CD8-positive, alpha-beta memory T cell (primary cell): ENCODE measurements around the gene TARDBP. TPM values are rescaled to one million over a fixed set of nuclear protein-coding genes. Genes with fewer than 3 reads are reported as not detected.

ENCODE experiments used
- CTCF ChIA-PET: fragments of 350-600 bp; sonication (Branson Sonifier 250); formaldehyde crosslinking; loops from one replicate; lab custom pipeline; 2021; ENCODE audit warnings: antibody characterized with exemption; lab: Charles Lee
- POLR2A ChIA-PET: fragments of 350-600 bp; sonication (Branson Sonifier 250); formaldehyde crosslinking; loops from one replicate; lab custom pipeline; 2021; ENCODE audit warnings: antibody characterized with exemption; lab: Charles Lee
- DNase-seq, 5 donors: peaks; one replicate each; pipeline versions ENCODE4 v3.0.0 to v3.0.0-alpha.2; 2020 to 2022; ENCODE audit warnings: mixed read lengths in 1 of 5
- H3K27ac ChIP-seq: one replicate; pipeline ENCODE4 v1.7.0; 2013; ENCODE audit warnings: low read depth, mild to moderate bottlenecking, low read length, moderate library complexity
- H3K27me3 ChIP-seq: 2 replicates; pipeline ENCODE4 v1.7.0; 2013; ENCODE audit warnings: low read length, mild to moderate bottlenecking; ENCODE audit not compliant: insufficient read depth, poor library complexity, severe bottlenecking
- H3K36me3 ChIP-seq: 2 replicates; pipeline ENCODE4 v1.7.0; 2013; ENCODE audit warnings: mild to moderate bottlenecking, low read length, moderate library complexity; ENCODE audit not compliant: insufficient read depth
- H3K4me1 ChIP-seq: 2 replicates; pipeline ENCODE4 v1.7.0; 2013; ENCODE audit warnings: mild to moderate bottlenecking, low read length, moderate library complexity; ENCODE audit not compliant: insufficient read depth
- H3K4me3 ChIP-seq: 2 replicates; pipeline ENCODE4 v1.7.0; 2013; ENCODE audit warnings: mild to moderate bottlenecking, low read length
- H3K9me3 ChIP-seq: 2 replicates; pipeline ENCODE4 v1.7.0; 2013; ENCODE audit warnings: mild to moderate bottlenecking, low read length
- H3K27ac Mint-ChIP-seq, 8 donors: one replicate each; pipeline ENCODE4 v1.8.0; 2020 to 2021; ENCODE audit warnings: mixed read lengths in 8 of 8, mild to moderate bottlenecking in 6 of 8, inconsistent platforms in 3 of 8, moderate library complexity in 3 of 8
- H3K27me3 Mint-ChIP-seq, 2 donors: one replicate each; pipeline ENCODE4 v1.8.0; 2020 to 2021; ENCODE audit warnings: mixed read lengths in 2 of 2, mild to moderate bottlenecking in 1 of 2, moderate library complexity in 1 of 2
- H3K36me3 Mint-ChIP-seq, 3 donors: one replicate each; pipeline ENCODE4 v1.8.0; 2020 to 2021; ENCODE audit warnings: mixed read lengths in 3 of 3, inconsistent platforms in 1 of 3, mild to moderate bottlenecking in 1 of 3
- H3K4me1 Mint-ChIP-seq, 3 donors: one replicate each; pipeline ENCODE4 v1.8.0; 2020 to 2021; ENCODE audit warnings: mixed read lengths in 3 of 3, inconsistent platforms in 1 of 3, mild to moderate bottlenecking in 1 of 3
- H3K4me3 Mint-ChIP-seq, 7 donors: one replicate each; pipeline ENCODE4 v1.8.0; 2020 to 2021; ENCODE audit warnings: mixed read lengths in 7 of 7, mild to moderate bottlenecking in 6 of 7, moderate library complexity in 4 of 7, inconsistent platforms in 2 of 7
- H3K9me3 Mint-ChIP-seq, 5 donors: one replicate each; pipeline ENCODE4 v1.8.0; 2020 to 2022; ENCODE audit warnings: mixed read lengths in 5 of 5, mild to moderate bottlenecking in 3 of 5, moderate library complexity in 2 of 5, inconsistent platforms in 1 of 5
- polyA plus RNA-seq: library from polyadenylated mRNA; unstranded; fragments of 300-500 nt; fragmentation: Illumina TruSeq; gene quantifications from one replicate; pipeline ENCODE4 v1.2.3, GENCODE V29; 2021
- total RNA-seq, 2 experiments: library from RNA; stranded (reverse); gene quantifications; one replicate each; pipeline ENCODE4 v1.2.3, GENCODE V29; 2021

Gene TARDBP
- total and polyA plus RNA-seq, 3 experiments from 2014 or later = 74.5 to 239 (median 215) TPM

GRCh38 chr1:11054181-11054580 is 41.7 kb downstream of the TARDBP start:
- Mint-ChIP-seq H3K27me3 (no peaks in the 10 kb centered on the region), H3K9me3 (no peaks in the 10 kb centered on the region), H3K4me3 (peak overlapping the region in 2 of 7 donors; percentile 48 to 80), H3K36me3 (peaks cover 0 to 27% (median 2%) of the 10 kb centered on the region in 3 donors), H3K4me1 (peaks cover 2 to 17% (median 7%) of the 10 kb centered on the region in 3 donors), H3K27ac (no peak overlapping the region)
- ChIA-PET POLR2A (no interaction called here), CTCF (interaction anchor here (1.1 kb wide), 1 partner anchor 17 kb away, joined by 6 read pairs; no protein-coding TSS in a partner anchor)
- no peak for DNase-seq
- Histone ChIP-seq H3K4me1 (peaks cover 9% of the 10 kb centered on the region), H3K9me3 (no peaks in the 10 kb centered on the region), H3K4me3 (no peak overlapping the region), H3K27me3 (no peaks in the 10 kb centered on the region), H3K27ac (no peak overlapping the region), H3K36me3 (no peaks in the 10 kb centered on the region)

DNA sequence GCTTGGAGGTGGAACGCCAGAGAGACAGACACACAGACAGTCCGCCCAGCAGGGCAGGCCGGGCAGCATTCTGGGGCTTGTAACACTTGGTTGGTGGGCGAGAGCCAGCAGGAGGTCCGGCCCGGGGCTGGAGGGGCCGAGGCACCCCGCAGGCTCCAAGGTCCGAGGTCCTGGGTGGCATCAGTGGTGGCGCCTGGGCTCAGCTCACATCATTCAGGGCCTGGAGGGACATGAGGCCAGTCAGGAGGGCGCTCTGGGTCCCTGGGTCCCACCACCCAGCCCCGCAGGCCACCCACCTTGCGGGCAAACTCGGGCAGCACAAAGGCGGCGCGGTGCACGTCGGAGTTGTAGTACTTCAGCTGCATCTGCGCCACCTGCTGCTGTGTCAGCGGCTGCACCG is 42.2 kb downstream of the TARDBP start:
- H3K9me3 ChIP-seq = no peaks in the 10 kb centered on the region
- Mint-ChIP-seq H3K9me3 (no peaks in the 10 kb centered on the region), H3K27me3 (no peaks in the 10 kb centered on the region), H3K4me1 (peaks cover 2 to 18% (median 7%) of the 10 kb centered on the region in 3 donors), H3K36me3 (peaks cover 0 to 28% (median 2%) of the 10 kb centered on the region in 3 donors), H3K27ac (no peak overlapping the region), H3K4me3 (peak overlapping the region in 1 of 7 donors; percentile 80)
- CTCF ChIA-PET = no interaction called here
- H3K4me3 ChIP-seq = no peak overlapping the region
- H3K27ac ChIP-seq = no peak overlapping the region
- no peaks in the 10 kb centered on the region for H3K27me3 ChIP-seq
- no peaks in the 10 kb centered on the region for H3K36me3 ChIP-seq
- POLR2A ChIA-PET = no interaction called here
- peaks cover 9% of the 10 kb centered on the region for H3K4me1 ChIP-seq
- DNase-seq = no peak

GRCh38 chr1:11055676-11056075 is 43.2 kb downstream of the TARDBP start:
- CTCF ChIA-PET = interaction anchor here (3.7 kb wide), 1 partner anchor 18 kb away, joined by 18 read pairs; no protein-coding TSS in a partner anchor
- Histone ChIP-seq H3K36me3 (no peaks in the 10 kb centered on the region), H3K27ac (no peak overlapping the region), H3K9me3 (no peaks in the 10 kb centered on the region), H3K27me3 (no peaks in the 10 kb centered on the region), H3K4me1 (peaks cover 9% of the 10 kb centered on the region), H3K4me3 (no peak overlapping the region)
- Mint-ChIP-seq H3K36me3 (peaks cover 0 to 32% (median 2%) of the 10 kb centered on the region in 3 donors), H3K27me3 (no peaks in the 10 kb centered on the region), H3K9me3 (no peaks in the 10 kb centered on the region), H3K4me3 (no peak overlapping the region), H3K4me1 (peaks cover 7 to 23% (median 12%) of the 10 kb centered on the region in 3 donors), H3K27ac (no peak overlapping the region)
- POLR2A ChIA-PET = interaction anchor here (0.6 kb wide), 2 partner anchors 10 to 24 kb away, joined by 3 to 4 read pairs; no protein-coding TSS in a partner anchor
- DNase-seq = no peak

- DNase-seq = no peak
- Histone ChIP-seq H3K36me3 (no peaks in the 10 kb centered on the region), H3K4me3 (no peak overlapping the region), H3K27me3 (no peaks in the 10 kb centered on the region), H3K27ac (no peak overlapping the region), H3K9me3 (no peaks in the 10 kb centered on the region), H3K4me1 (peaks cover 12% of the 10 kb centered on the region)
- H3K4me3 Mint-ChIP-seq = no peak overlapping the region
- ChIA-PET CTCF (interaction anchor here (3.7 kb wide), 1 partner anchor 19 kb away, joined by 18 read pairs; no protein-coding TSS in a partner anchor), POLR2A (interaction anchor here (0.6 kb wide), 1 partner anchor 10 kb away, joined by 3 read pairs; no protein-coding TSS in a partner anchor)
- peaks cover 12 to 29% (median 16%) of the 10 kb centered on the region in 3 donors for H3K4me1 Mint-ChIP-seq
- peak overlapping the region in 1 of 8 donors; percentile 68 for H3K27ac Mint-ChIP-seq
- H3K27me3 Mint-ChIP-seq = no peaks in the 10 kb centered on the region
- H3K36me3 Mint-ChIP-seq = peaks cover 0 to 36% (median 2%) of the 10 kb centered on the region in 3 donors
- H3K9me3 Mint-ChIP-seq = no peaks in the 10 kb centered on the region
Measured at GRCh38 chr1:11056504-11056903, 44.0 kb downstream of the TARDBP start.

GRCh38 chr1:11057477-11057876 is 45.0 kb downstream of the TARDBP start:
- peak overlapping the region in 3 of 8 donors; percentile 42 to 54 (median 54) for H3K27ac Mint-ChIP-seq

DNA sequence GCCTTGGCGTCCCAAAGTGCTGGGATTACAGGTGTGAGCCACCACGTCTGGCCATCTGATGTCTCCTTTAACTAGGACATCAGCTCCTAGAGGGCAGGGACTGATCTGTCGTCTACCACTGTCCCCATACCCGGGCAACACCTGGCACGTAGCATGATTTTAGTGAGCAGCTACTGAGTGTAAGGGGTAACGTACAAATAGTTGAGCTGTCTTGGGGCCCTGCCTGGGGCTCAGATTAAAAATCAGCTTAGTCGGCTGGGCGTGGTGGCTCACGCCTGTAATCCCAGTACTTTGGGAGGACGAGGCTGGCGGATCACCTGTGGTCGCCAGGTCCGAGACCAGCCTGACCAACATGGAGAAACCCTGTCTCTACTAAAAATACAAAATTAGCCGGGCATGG is 45.6 kb downstream of the TARDBP start:
- Mint-ChIP-seq H3K27ac (no peak overlapping the region), H3K9me3 (no peaks in the 10 kb centered on the region), H3K4me3 (peak overlapping the region; percentile 29 to 95 (median 68)), H3K4me1 (peaks cover 25 to 36% (median 30%) of the 10 kb centered on the region in 3 donors), H3K36me3 (peaks cover 0 to 39% (median 2%) of the 10 kb centered on the region in 3 donors), H3K27me3 (no peaks in the 10 kb centered on the region)
- no peak overlapping the region for H3K27ac ChIP-seq
- ChIA-PET POLR2A (interaction anchor here (0.7 to 1.0 kb wide), 2 partner anchors 46 to 589 kb away, joined by 3 read pairs; no protein-coding TSS in a partner anchor), CTCF (interaction anchor here (3.7 kb wide), 1 partner anchor 20 kb away, joined by 18 read pairs; no protein-coding TSS in a partner anchor)
- peaks cover 22% of the 10 kb centered on the region for H3K4me1 ChIP-seq
- H3K9me3 ChIP-seq = no peaks in the 10 kb centered on the region
- H3K4me3 ChIP-seq = no peak overlapping the region
- H3K27me3 ChIP-seq = no peaks in the 10 kb centered on the region
- H3K36me3 ChIP-seq = no peaks in the 10 kb centered on the region
- DNase-seq = no peak

More at GRCh38 chr1:11057477-11057876, 45.0 kb downstream of the TARDBP start:
- CTCF ChIA-PET = interaction anchor here (3.7 kb wide), 1 partner anchor 20 kb away, joined by 18 read pairs; no protein-coding TSS in a partner anchor
- Histone ChIP-seq H3K36me3 (no peaks in the 10 kb centered on the region), H3K4me1 (peaks cover 19% of the 10 kb centered on the region), H3K27me3 (no peaks in the 10 kb centered on the region), H3K27ac (no peak overlapping the region), H3K4me3 (no peak overlapping the region), H3K9me3 (no peaks in the 10 kb centered on the region)
- no peak for DNase-seq
- Mint-ChIP-seq H3K36me3 (peaks cover 0 to 36% (median 2%) of the 10 kb centered on the region in 3 donors), H3K9me3 (no peaks in the 10 kb centered on the region), H3K27me3 (no peaks in the 10 kb centered on the region), H3K4me3 (peak overlapping the region; percentile 27 to 77 (median 59)), H3K4me1 (peaks cover 20 to 33% (median 25%) of the 10 kb centered on the region in 3 donors)
- POLR2A ChIA-PET = interaction anchor here (0.6 to 0.7 kb wide), 2 partner anchors 46 to 196 kb away, joined by 3 read pairs; no protein-coding TSS in a partner anchor

DNA sequence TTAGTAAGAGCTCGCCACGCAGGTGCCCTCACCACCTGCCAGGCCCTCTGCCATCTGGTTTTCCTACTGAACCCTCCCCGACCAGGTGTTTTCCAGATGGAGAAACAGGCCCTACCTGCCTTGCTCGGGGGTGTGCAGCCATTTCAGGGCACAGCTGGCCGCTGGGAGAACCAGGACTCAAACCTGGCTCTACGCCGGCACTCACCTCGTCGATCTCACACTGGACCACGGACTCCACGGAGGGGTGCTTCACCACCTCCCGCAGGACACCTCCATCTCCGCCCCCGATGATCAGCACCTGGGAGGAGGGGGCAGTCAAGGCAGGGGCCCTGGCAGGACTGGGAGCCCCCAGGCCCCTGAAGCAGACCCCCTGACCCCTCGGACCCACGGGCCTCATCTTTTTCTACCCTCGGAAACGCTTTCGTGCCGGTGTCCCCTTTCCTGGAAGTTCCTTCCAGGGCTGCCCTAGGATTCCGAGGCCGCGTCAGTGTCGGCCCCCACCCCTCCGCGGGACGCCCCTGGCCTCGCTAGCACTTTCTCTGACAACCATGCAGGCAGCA is 46.2 kb downstream of the TARDBP start:
- Mint-ChIP-seq H3K27ac (peak overlapping the region in 6 of 8 donors; percentile 32 to 92 (median 86)), H3K9me3 (no peaks in the 10 kb centered on the region), H3K4me3 (peak overlapping the region; percentile 85 to 95 (median 91)), H3K36me3 (peaks cover 0 to 41% (median 2%) of the 10 kb centered on the region in 3 donors), H3K27me3 (no peaks in the 10 kb centered on the region), H3K4me1 (peaks cover 30 to 40% (median 35%) of the 10 kb centered on the region in 3 donors)
- POLR2A ChIA-PET = interaction anchor here (0.6 to 1.0 kb wide), 3 partner anchors 18 to 589 kb away, joined by 3 to 5 read pairs (median 5); no protein-coding TSS in a partner anchor
- DNase-seq = no peak
- Histone ChIP-seq H3K27ac (peak overlapping the region; percentile 38), H3K27me3 (no peaks in the 10 kb centered on the region), H3K4me1 (peaks cover 25% of the 10 kb centered on the region), H3K36me3 (no peaks in the 10 kb centered on the region), H3K4me3 (peak overlapping the region; percentile 63), H3K9me3 (no peaks in the 10 kb centered on the region)
- CTCF ChIA-PET = interaction anchor here (3.7 kb wide), 1 partner anchor 21 kb away, joined by 18 read pairs; no protein-coding TSS in a partner anchor
